ENCODE measurements around the gene ARHGEF17. TPM values are rescaled to one million over a fixed set of nuclear protein-coding genes. Genes with fewer than 3 reads are reported as not detected.

Gene ARHGEF17
- polyA plus RNA-seq, 4 donors, result 0.67 to 54.8 (median 6.5) TPM

DNA sequence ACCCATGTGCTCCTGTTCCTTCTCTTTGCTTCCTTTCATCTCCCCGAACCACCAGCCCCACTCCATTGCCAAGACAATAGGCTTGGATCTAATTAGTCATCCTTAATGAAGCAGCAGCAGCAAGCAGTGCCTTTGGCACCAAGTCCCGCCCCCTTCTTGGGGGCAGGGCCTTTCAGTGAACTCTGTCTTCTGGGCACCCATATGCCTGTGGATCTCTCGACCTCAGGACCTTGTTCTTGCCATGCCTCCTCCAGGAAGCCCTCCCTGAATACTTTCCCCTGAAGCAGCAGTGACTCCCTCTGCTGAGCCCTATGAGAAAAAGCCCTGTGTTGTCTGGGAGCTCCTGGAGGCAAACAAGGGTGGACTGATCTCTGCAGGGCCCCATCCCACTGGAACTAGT is 32.1 kb downstream of the ARHGEF17 start:
- no peak overlapping the region for H3K27ac ChIP-seq (ENCODE audit: low read depth in 1 of 3, low read length in 2 of 3)
- peaks cover 0 to 7% (median 2%) of the 10 kb centered on the region in 3 donors for H3K4me1 ChIP-seq (ENCODE audit: control insufficient read depth in 3 of 3, insufficient read depth in 2 of 3, low read depth in 1 of 3, low read length in 2 of 3)
- WGBS, 3 donors, result 22 to 60% (median 37%) methylated on average over 3 of the region's 3 CpGs
- peaks cover 0 to 64% (median 0%) of the 10 kb centered on the region in 3 donors for H3K36me3 ChIP-seq (ENCODE audit: control insufficient read depth in 3 of 3, insufficient read depth in 2 of 3, low read depth in 1 of 3, low read length in 3 of 3)
- no peak overlapping the region for H3K4me3 ChIP-seq (ENCODE audit: low read depth in 1 of 3, low read length in 3 of 3)
- no peaks in the 10 kb centered on the region for H3K9me3 ChIP-seq (ENCODE audit: control insufficient read depth in 2 of 2, insufficient read depth in 1 of 2, low read depth in 1 of 2, low read length in 1 of 2)
- FAIRE-seq (no peak), DNase-seq (no peak)
- no peaks in the 10 kb centered on the region for H3K27me3 ChIP-seq (ENCODE audit: control insufficient read depth in 3 of 3, insufficient read depth in 3 of 3, low read length in 3 of 3)

DNA sequence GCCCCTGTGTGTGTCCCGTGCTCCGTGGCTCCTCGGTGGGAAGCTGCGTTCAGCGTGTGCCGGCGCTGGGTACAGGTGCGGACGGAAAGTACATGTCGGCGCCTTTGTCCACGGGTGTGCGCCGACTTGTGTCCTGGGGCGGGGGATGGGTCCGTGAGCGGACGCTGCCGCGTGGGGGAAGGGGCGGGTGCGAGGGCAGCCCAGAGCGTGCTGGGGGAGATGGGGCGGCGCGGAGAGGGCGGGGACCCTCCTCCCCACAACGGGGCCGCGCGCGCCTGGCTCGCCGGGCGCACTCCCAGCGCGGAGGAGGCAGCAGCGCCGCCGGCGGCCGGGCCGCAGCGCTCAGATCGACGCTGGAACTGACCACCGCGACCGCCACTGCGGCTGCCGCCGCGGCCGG is 34.6 kb downstream of the ARHGEF17 start:
- Histone ChIP-seq H3K9me3 (ENCODE audit: control insufficient read depth in 2 of 2, insufficient read depth in 1 of 2, low read depth in 1 of 2, low read length in 1 of 2) (no peaks in the 10 kb centered on the region), H3K4me3 (ENCODE audit: low read depth in 1 of 3, low read length in 3 of 3) (peak overlapping the region in 1 of 3 donors; percentile 23), H3K27ac (ENCODE audit: low read depth in 1 of 3, low read length in 2 of 3) (no peak overlapping the region), H3K4me1 (ENCODE audit: control insufficient read depth in 3 of 3, insufficient read depth in 2 of 3, low read depth in 1 of 3, low read length in 2 of 3) (peaks cover 0 to 4% (median 0%) of the 10 kb centered on the region in 3 donors), H3K27me3 (ENCODE audit: control insufficient read depth in 3 of 3, insufficient read depth in 3 of 3, low read length in 3 of 3) (no peaks in the 10 kb centered on the region), H3K36me3 (ENCODE audit: control insufficient read depth in 3 of 3, insufficient read depth in 2 of 3, low read depth in 1 of 3, low read length in 3 of 3) (peaks cover 0 to 72% (median 0%) of the 10 kb centered on the region in 3 donors)
- DNase-seq, result peak in 1 of 2 donors; percentile 53
- no peak for FAIRE-seq
- 11 to 47% (median 42%) methylated on average over 20 to 54 of the region's 54 CpGs for WGBS, 3 donors

DNA sequence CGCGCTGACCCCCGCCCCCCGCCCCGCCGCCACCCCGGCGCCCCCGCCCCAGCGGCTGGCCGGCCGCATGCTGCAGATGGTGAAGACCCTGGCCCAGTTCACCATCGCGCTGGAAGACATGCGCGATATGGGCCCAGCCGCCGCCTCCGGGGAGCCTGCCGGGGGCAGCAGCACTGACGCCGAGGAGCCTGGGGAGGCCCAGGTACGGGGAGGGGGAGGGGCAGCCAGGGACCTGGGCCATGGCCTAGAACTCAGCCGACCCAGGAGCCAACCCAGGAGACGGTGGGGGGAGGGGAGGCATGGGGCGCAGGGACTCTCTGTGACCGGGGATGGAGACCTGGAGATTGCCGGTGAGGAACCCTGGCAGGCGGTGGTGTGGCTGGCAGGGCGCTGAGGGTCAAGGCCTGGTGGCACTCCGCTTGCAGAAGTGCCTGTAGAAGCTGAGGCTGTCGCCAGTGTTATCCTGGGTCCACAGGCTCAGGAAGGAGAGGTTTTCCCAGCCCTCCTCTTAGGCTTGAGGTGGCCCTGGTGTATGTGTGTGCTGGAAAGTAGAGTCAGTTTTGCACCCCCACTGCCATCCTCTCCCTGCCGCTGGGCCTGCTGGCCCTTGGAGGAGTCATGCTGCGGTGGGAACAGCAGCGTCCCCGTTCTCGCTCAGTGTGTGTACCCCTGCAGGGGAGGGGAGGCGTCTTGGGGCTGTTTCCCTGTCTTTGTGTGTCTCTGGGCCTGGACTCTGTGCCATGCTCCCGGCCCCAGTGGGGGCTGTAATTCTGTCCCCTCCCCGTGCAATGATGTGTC is 35.2 kb downstream of the ARHGEF17 start:
- no peak for DNase-seq
- H3K36me3 ChIP-seq (ENCODE audit: control insufficient read depth in 3 of 3, insufficient read depth in 2 of 3, low read depth in 1 of 3, low read length in 3 of 3), result peaks cover 0 to 72% (median 0%) of the 10 kb centered on the region in 3 donors
- no peaks in the 10 kb centered on the region for H3K9me3 ChIP-seq (ENCODE audit: control insufficient read depth in 2 of 2, insufficient read depth in 1 of 2, low read depth in 1 of 2, low read length in 1 of 2)
- peaks cover 0 to 4% (median 0%) of the 10 kb centered on the region in 3 donors for H3K4me1 ChIP-seq (ENCODE audit: control insufficient read depth in 3 of 3, insufficient read depth in 2 of 3, low read depth in 1 of 3, low read length in 2 of 3)
- peak overlapping the region in 1 of 3 donors; percentile 23 for H3K4me3 ChIP-seq (ENCODE audit: low read depth in 1 of 3, low read length in 3 of 3)
- WGBS, 3 donors, result 41 to 56% (median 42%) methylated on average over 34 to 40 of the region's 40 CpGs
- no peak overlapping the region for H3K27ac ChIP-seq (ENCODE audit: low read depth in 1 of 3, low read length in 2 of 3)
- no peaks in the 10 kb centered on the region for H3K27me3 ChIP-seq (ENCODE audit: control insufficient read depth in 3 of 3, insufficient read depth in 3 of 3, low read length in 3 of 3)
- FAIRE-seq, result no peak

DNA sequence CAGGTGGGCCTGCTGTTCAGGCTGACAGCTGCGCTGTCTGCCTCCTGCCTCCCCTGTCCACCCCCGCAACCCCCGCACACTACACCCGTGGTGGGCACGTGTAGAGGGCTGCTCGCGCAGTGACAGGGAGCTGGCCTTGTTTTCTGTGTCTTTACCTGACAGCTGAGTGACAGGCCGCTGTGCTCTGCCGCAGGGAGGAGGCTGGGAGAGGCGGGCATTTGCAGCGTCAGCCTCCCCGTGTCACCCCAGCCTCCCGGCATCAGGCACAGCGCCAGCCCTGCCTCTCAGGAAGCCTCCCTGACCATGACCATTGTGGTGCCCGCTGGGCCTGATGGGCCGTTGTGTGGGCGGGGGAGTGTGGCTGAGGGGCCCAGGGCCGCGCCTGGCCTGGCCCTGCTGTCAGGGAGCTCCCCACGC is 36.1 kb downstream of the ARHGEF17 start:
- no peaks in the 10 kb centered on the region for H3K9me3 ChIP-seq (ENCODE audit: control insufficient read depth in 2 of 2, insufficient read depth in 1 of 2, low read depth in 1 of 2, low read length in 1 of 2)
- H3K36me3 ChIP-seq (ENCODE audit: control insufficient read depth in 3 of 3, insufficient read depth in 2 of 3, low read depth in 1 of 3, low read length in 3 of 3), result peaks cover 0 to 73% (median 0%) of the 10 kb centered on the region in 3 donors
- DNase-seq (no peak), FAIRE-seq (no peak)
- no peak overlapping the region for H3K27ac ChIP-seq (ENCODE audit: low read depth in 1 of 3, low read length in 2 of 3)
- H3K4me3 ChIP-seq (ENCODE audit: low read depth in 1 of 3, low read length in 3 of 3), result no peak overlapping the region
- 75 to 85% (median 78%) methylated on average over 20 of the region's 20 CpGs for WGBS, 3 donors
- H3K4me1 ChIP-seq (ENCODE audit: control insufficient read depth in 3 of 3, insufficient read depth in 2 of 3, low read depth in 1 of 3, low read length in 2 of 3), result peaks cover 0 to 4% (median 0%) of the 10 kb centered on the region in 3 donors
- H3K27me3 ChIP-seq (ENCODE audit: control insufficient read depth in 3 of 3, insufficient read depth in 3 of 3, low read length in 3 of 3), result no peaks in the 10 kb centered on the region

DNA sequence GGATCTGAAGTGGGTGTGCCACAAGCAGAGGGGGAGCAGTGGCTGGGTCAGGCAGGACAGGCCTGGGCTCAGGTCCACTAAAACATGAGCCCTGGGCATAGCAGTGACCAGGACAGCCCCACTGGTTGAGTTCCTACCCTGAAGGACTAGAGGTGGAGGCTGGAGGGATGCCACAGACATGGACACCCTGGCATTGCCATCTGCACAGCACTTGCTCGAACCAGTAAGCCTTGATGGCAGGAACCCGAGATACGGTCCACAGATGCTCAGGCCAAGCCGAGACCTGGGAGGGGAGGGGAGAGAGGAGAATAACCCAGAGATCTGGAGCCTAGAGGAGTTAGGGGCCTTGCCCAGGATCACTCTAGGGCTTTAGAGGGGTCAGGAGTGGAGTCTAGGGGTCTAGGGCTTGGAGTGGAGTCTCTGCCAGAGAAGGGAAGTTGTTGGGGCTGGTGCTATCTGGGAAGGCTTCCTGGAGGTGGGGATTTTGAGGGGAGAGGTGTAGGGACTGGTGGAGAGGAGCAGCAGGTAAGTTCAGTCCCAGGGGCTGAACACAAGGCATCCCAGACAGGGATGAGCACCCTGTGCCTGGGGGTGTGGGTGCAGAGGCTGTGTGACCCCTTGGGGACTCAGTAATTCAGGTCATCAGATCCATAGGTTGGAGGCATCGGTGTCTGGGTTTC is 37.5 kb downstream of the ARHGEF17 start:
- FAIRE-seq, result no peak

DNA sequence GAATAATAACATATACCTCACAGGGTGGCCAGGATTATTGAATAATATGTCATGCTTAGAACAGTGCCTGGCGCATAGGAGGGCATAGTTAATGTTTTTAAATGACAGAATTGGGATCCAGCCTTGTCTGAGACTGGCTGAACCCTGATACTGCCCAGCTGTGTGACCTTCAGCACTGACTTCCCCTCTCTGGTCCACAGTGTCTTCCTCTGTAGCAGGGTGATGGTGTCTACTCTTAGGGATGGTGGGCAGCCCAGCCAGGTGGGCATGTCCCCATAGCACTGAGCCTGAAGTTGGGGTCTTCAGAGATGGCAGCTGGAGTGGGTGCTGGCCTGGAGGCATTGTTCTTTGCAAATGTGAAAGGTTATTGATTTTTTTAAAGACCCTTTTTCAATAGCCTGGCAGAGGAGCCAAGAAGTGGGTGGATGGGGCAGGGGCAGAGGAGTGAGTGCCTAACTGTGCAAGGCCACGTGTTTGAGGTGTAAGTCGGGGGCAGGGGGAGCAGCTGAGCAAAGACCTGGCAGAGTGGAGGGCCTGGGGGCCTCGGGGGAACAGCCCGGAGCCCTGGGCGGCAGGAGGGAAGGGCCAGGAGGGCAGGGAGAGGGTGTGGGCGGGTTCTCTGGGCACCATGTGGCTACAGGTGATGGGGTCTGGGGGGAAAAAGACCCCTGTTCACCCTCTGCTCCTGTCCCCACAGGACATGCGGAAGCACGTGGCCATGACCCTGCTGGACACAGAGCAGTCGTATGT is 38.3 kb downstream of the ARHGEF17 start:
- no peak for DNase-seq
- 71 to 78% (median 77%) methylated on average over 9 to 10 of the region's 10 CpGs for WGBS, 3 donors
- H3K4me1 ChIP-seq (ENCODE audit: control insufficient read depth in 3 of 3, insufficient read depth in 2 of 3, low read depth in 1 of 3, low read length in 2 of 3), result peaks cover 0 to 4% (median 0%) of the 10 kb centered on the region in 3 donors
- no peaks in the 10 kb centered on the region for H3K9me3 ChIP-seq (ENCODE audit: control insufficient read depth in 2 of 2, insufficient read depth in 1 of 2, low read depth in 1 of 2, low read length in 1 of 2)
- FAIRE-seq, result no peak
- no peaks in the 10 kb centered on the region for H3K27me3 ChIP-seq (ENCODE audit: control insufficient read depth in 3 of 3, insufficient read depth in 3 of 3, low read length in 3 of 3)
- no peak overlapping the region for H3K4me3 ChIP-seq (ENCODE audit: low read depth in 1 of 3, low read length in 3 of 3)
- H3K27ac ChIP-seq (ENCODE audit: low read depth in 1 of 3, low read length in 2 of 3), result no peak overlapping the region
- peaks cover 0 to 68% (median 0%) of the 10 kb centered on the region in 3 donors for H3K36me3 ChIP-seq (ENCODE audit: control insufficient read depth in 3 of 3, insufficient read depth in 2 of 3, low read depth in 1 of 3, low read length in 3 of 3)

More for the DNA sequence above, 37.5 kb downstream of the ARHGEF17 start:
- H3K36me3 ChIP-seq (ENCODE audit: control insufficient read depth in 3 of 3, insufficient read depth in 2 of 3, low read depth in 1 of 3, low read length in 3 of 3), result peaks cover 0 to 66% (median 0%) of the 10 kb centered on the region in 3 donors
- no peak overlapping the region for H3K4me3 ChIP-seq (ENCODE audit: low read depth in 1 of 3, low read length in 3 of 3)
- no peaks in the 10 kb centered on the region for H3K27me3 ChIP-seq (ENCODE audit: control insufficient read depth in 3 of 3, insufficient read depth in 3 of 3, low read length in 3 of 3)
- peaks cover 0 to 4% (median 0%) of the 10 kb centered on the region in 3 donors for H3K4me1 ChIP-seq (ENCODE audit: control insufficient read depth in 3 of 3, insufficient read depth in 2 of 3, low read depth in 1 of 3, low read length in 2 of 3)
- H3K27ac ChIP-seq (ENCODE audit: low read depth in 1 of 3, low read length in 2 of 3), result no peak overlapping the region
- H3K9me3 ChIP-seq (ENCODE audit: control insufficient read depth in 2 of 2, insufficient read depth in 1 of 2, low read depth in 1 of 2, low read length in 1 of 2), result no peaks in the 10 kb centered on the region
- 71 to 82% (median 81%) methylated on average over 5 of the region's 5 CpGs for whole genome bisulfite sequencing, 3 donors
- no peak for DNase-seq

DNA sequence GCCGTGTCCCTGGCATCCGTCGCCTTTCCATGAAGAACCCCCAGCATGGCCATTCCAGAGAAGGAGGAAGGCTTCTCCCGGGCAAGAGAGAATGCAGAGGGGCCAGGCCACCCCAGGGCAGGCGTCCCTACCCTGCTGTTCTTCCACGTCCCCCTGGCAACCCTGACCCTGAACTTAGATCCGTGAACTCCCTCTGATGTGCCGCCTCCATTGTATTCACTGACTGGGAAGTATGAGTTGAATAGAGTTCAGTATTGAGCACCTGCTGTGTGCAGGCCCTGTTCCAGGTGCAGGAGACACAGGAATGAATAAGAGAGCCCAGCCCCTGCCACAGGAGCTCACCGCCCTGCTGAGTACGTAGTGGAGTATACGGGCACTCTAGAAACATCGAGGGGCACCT is 39.0 kb downstream of the ARHGEF17 start:
- Histone ChIP-seq H3K9me3 (ENCODE audit: control insufficient read depth in 2 of 2, insufficient read depth in 1 of 2, low read depth in 1 of 2, low read length in 1 of 2) (no peaks in the 10 kb centered on the region), H3K27me3 (ENCODE audit: control insufficient read depth in 3 of 3, insufficient read depth in 3 of 3, low read length in 3 of 3) (no peaks in the 10 kb centered on the region), H3K36me3 (ENCODE audit: control insufficient read depth in 3 of 3, insufficient read depth in 2 of 3, low read depth in 1 of 3, low read length in 3 of 3) (peaks cover 0 to 68% (median 0%) of the 10 kb centered on the region in 3 donors), H3K4me1 (ENCODE audit: control insufficient read depth in 3 of 3, insufficient read depth in 2 of 3, low read depth in 1 of 3, low read length in 2 of 3) (peaks cover 0 to 4% (median 0%) of the 10 kb centered on the region in 3 donors), H3K4me3 (ENCODE audit: low read depth in 1 of 3, low read length in 3 of 3) (no peak overlapping the region), H3K27ac (ENCODE audit: low read depth in 1 of 3, low read length in 2 of 3) (no peak overlapping the region)
- FAIRE-seq (no peak), DNase-seq (no peak)
- WGBS, 3 donors, result 35 to 76% (median 51%) methylated on average over 12 of the region's 12 CpGs

DNA sequence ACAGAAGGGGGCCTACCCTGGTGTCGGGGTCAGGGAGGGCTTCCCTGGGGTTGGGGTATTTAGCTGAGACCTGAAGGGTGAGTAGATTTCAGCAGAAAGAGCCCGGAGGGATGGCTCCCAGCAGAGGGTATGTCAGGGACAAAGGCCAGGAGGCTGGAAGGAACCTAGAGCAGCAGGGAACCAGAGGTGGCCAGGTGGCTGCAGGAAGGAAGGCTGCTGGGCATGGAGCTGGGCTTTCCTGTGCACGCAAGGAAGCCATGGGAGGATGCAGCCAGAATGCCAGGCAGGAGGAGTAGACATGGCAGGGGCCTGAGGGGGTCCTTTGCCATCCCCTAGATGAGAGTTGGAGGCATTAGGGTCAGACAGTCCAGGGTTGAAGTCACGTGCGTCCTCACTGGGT is 40.8 kb downstream of the ARHGEF17 start:
- Histone ChIP-seq H3K27me3 (ENCODE audit: control insufficient read depth in 3 of 3, insufficient read depth in 3 of 3, low read length in 3 of 3) (no peaks in the 10 kb centered on the region), H3K9me3 (ENCODE audit: control insufficient read depth in 2 of 2, insufficient read depth in 1 of 2, low read depth in 1 of 2, low read length in 1 of 2) (no peaks in the 10 kb centered on the region), H3K36me3 (ENCODE audit: control insufficient read depth in 3 of 3, insufficient read depth in 2 of 3, low read depth in 1 of 3, low read length in 3 of 3) (peaks cover 0 to 75% (median 0%) of the 10 kb centered on the region in 3 donors), H3K4me1 (ENCODE audit: control insufficient read depth in 3 of 3, insufficient read depth in 2 of 3, low read depth in 1 of 3, low read length in 2 of 3) (no peaks in the 10 kb centered on the region), H3K27ac (ENCODE audit: low read depth in 1 of 3, low read length in 2 of 3) (no peak overlapping the region), H3K4me3 (ENCODE audit: low read depth in 1 of 3, low read length in 3 of 3) (no peak overlapping the region)
- FAIRE-seq (no peak), DNase-seq (no peak)
- WGBS, 3 donors, result 83 to 84% (median 84%) methylated on average over 5 of the region's 5 CpGs

Measured in small intestine (tissue), 7 donors.